NCI-H1436 treated with DMSO at 0.1 percent for 48 hours (cell line): ENCODE measurements around the gene PCTP.

Experiments
- DNase-seq: peaks from one replicate; lab custom pipeline; 2025; lab: John Stamatoyannopoulos, UW

Gene PCTP

DNA sequence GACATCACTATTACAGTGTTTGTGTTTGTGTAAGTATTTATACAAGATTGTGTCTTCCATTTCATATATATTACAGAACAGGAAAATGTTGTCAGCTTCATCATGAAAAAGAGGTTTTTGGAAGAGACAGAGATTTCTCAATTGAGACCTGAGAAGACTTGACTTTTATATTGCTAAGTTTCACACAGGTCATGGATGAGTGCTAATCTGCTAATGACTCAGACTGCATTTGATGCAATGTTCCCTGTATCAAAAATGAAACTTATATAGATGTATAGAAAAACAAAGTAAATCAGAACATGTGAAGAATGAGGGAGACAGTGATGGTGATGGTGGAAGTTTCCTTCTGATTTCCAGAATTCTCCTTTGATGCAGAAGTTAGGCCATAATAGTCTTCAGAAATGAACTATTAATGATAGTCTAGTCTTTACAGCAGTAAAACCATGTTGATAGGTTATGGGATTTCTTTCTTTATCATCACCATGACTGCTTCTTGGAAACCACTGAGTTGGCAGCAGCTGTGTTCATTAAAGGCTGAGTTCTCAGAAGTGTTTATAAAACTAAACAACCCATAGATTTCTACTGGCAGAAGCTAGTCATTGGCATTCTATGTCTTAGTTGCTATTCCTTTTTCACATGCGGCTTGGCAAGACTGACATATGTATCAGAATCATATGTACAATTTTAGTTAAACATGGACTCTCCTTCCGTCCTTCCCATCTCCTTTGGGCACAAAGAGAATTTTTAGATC lies 56.1 kb downstream of the PCTP start:
- no peak for DNase-seq

DNA sequence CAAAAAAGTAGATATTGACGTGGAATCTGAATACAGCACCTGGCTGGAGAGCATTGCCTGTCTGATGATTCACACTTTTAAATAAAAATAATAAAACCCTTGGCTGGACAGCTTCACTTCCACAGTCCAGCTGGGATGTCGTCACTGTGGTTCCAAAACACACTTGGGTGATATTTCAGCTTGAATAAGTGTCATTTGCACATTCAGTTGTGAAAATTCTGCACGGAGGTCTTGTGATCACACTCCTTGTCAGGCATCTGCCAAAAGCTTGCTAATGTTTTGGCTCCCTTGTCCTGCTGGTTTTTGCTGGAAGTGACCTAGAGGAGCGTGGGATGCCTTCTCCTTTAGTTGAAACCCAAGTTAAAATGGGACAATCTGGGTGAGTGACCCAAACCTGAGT lies 60.7 kb downstream of the PCTP start:
- no peak for DNase-seq

DNA sequence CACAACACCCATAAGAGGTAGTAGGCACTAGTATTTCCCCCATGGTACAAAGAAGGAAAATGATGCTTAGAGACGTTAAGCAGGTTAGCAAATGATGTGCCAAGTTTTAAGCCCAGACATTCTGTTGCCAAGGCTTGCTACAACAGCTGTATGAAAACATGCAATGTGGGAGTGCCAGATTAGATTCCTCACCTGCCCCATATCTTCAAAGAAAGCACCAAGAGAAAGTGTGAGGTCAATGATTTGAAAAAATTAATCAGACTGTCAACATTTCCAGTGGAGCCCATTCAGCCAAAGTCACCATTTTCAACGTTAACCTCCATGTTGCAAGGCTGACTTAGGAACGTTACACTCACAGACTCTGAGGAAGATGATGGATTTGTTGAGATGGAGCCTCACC lies 61.5 kb downstream of the PCTP start:
- no peak for DNase-seq

DNA sequence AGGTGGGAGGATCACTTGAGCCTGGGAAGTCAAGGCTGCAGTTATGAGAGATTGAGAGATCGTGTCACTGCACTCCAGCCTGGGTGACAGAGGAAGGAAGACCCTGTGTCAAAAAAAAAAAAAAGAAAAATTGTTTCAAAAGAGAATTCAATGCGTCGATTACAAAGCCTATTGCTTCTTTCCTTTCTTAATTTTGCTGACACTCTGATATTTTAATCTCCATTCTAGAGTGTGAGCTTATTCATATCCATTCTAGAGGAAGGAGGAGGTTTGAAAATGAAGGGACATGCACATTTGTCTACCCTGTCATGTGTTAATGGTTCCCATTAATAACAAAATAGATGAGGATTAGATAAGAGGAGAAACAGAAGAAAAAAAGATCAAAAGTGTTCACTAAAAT lies 63.1 kb downstream of the PCTP start:
- DNase-seq: no peak

DNA sequence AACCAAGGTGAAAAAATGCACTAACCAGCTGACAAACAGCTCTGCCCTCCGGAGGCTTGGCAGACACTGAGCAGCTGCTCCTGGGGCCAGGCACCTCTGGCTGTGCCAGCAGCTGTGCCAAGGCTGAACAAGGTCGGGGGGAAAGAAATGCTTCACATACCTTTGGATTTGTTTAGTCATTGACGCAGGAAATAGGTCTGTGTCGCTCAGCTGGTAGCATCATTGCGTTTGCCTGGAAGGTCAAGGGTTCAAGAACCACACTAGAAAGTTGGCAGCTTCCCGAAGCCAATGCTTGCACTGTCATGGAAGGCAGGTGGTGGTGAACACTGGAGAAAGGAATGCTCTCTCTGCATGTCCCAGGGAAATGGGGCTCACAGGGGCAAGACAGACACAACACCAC lies 63.5 kb downstream of the PCTP start:
- no peak for DNase-seq

DNA sequence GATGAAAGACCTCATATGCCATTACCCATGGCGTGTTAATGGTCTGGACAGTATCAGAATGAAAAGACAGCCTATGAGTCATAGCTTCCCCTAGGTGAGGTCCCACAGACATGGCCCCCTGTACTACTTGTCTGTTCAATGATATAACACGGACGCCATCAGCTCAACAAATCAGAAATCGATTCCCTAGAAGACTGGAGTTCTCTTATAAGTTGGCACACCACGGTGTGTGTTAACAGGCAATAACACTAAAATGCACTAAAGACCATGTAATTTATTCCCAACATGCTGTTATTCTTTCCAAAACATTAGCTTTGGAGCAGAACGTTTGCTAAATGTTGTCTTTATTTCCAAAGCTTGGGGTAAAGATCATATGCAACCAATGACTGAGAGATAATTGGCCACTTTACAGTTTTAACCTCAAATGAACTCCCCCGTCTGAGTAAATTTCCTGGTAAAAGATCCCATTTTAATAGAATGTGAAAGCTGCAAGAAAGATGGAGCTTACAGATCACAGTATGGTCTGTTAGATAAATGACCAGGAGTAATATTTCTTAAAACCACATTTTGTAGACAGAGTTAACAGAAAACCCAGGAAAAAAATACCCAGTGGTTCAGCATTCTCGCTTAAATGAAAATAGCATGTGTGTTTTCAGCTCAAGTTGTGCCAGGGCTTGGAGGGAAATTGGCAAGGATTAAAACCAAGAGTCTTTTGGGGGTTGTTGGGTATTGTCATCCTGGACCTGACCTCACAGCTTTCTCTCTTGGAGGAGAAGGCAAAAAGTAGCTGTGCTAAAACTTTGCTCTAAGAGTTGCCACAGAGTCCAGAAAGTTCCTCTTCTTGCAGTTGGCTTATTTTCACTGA lies 65.9 kb downstream of the PCTP start:
- DNase-seq: no peak

DNA sequence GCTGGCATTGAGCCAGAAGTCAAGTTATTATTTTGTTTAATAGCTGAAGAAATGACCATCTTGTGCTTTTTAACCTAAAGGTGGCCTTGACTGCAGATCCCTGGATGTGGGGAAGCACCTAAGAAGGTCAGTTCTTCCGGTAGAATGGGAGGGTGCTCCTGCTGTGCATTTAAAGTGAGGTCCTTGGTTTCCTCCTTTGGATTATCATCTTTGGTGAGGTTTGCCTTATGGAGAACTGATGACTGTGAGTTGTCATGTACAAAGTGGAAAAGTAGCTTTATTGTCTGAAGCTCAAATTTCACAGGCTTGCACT lies 66.5 kb downstream of the PCTP start:
- no peak for DNase-seq

DNA sequence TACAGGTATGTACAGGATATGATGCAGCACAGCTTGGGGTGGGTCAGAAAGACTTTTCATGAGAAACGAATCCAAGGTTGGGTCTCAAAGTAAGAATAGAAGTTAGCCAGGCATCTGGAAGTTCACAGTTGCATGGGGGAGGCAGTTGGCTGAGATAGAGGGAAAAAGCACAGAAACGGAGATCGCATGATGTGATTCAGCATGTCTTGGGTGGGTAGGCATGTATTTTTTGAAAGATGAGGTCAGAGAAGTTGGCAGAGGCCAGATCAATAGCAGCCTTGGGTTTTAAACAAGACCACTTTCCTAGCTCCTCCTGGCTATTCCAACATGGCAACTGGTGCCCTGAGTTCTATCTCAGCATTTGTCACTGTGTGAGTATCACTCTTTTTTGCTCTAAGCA lies 67.2 kb downstream of the PCTP start:
- no peak for DNase-seq

DNA sequence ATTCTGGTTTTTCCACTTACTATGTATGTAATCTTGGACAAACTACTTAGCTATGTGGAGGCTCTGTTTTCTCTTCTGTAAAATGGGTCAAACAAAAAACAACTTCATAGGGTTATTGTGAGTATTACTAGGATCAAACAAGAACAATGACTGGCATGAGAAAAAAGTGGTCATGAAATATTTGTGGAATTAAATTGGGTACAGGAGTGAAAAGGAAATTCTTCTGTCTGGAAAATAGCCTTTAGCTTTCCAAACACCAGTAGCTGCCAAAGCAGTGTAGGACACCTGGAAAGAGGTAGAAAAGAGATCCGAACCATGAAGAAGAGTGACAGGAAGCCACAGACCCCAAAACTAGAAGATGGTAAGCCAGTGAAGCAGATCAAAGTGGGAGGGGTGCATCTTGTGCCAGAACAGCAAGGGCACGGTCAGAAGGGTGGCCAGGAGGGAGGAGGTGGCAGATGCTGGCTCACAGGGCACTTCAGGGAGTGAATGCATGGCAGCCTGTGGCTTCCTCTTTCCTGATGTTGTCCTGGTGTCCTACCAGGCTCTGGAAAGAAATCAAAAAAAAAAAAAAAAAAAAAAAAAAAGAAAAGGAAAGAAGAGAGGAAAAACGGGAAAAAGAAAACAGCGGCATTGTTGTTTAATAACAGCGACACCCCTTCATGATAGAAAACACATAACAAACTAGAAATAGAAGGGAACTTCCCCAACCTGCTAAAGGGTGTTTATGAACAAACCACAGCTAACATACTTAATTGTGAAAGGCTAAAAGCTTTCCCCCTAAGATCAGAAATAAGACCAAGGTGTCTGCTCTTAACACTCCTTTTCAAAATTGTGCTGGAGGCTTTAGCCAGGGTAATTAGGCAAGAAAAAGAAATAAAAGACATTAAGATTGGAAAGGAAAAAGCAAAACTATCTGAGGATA lies 67.9 kb downstream of the PCTP start:
- DNase-seq: no peak

DNA sequence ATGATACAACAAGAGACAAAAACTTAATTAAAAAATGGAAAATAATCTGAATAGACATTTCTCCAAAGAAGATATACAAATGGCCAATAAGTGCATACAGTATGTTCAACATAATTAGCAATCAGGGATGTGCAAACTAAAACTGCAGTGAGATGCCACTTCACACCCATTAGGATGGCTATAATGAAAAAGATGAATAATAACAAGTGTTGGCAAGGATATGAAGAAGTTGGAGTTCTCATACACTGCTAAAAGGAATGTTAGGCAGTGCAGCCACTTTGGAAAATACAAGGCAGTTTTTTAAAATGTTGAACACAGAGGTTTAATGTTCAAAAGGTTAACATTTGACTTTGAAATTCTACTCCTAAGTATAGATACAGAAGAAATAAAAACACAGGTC lies 69.8 kb downstream of the PCTP start:
- DNase-seq: no peak

DNA sequence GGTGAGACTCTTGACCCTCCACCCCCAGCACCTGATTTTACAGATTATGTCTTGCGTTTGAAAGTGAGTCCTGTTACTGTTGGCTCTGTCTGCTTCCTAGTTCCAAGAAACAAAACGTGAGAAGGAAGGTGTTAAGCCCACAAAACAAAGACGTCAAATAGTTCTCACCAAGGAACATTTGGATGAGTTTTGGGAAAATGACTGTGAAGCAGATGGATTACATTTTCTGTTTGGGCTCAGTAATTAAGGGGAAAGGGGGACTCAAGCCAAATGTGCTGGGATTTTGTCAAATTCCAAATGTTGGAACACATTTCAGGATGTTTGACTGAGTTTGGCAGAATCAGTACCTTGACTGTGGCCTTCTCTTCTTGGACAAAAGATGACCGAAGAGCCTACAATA lies 71.2 kb downstream of the PCTP start:
- no peak for DNase-seq

DNA sequence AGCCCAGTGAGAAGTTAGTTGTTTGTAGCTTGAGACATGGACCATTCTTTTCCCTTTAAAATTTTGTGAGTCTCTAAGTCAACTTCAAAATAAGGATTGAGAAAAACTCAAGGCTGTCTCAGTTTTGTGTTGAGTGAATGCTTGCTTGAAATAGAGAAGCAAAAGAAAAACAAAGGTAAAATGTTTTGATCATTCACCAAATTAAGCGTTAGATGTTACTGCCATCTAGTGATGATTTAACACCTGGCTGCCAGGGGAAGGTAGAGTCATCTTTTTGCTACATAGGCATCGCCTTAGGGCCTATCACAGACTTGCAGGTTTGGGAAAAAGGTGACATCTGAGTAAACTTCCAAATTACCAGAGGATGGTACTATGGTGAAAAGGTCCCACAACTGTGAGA lies 74.4 kb downstream of the PCTP start:
- DNase-seq: no peak
